Activated CD8-positive, alpha-beta T cell treated with anti-CD3 and anti-CD28 coated beads for 36 hours (primary cell): ENCODE data around the gene ASTN2. TPM values are rescaled to one million over a fixed set of nuclear protein-coding genes. Genes with fewer than 3 reads are reported as not detected.

Experiments
- ATAC-seq: fragments of 200-7000 bp; cut with Tn5 transposase; one replicate; pipeline ENCODE4 v1.10.0; 2021; ENCODE audit warnings: mild to moderate bottlenecking, moderate library complexity
- CTCF ChIA-PET: fragments of 350-600 bp; sonication (Branson Sonifier 250); formaldehyde crosslinking; loops from one replicate; lab custom pipeline; 2021; ENCODE audit warnings: antibody characterized with exemption; lab: Charles Lee
- POLR2A ChIA-PET: fragments of 350-600 bp; sonication (Branson Sonifier 250); formaldehyde crosslinking; loops from one replicate; lab custom pipeline; 2021; ENCODE audit warnings: antibody characterized with exemption; lab: Charles Lee
- DNase-seq: peaks from one replicate; pipeline ENCODE4 v3.0.0-alpha.2; 2020
- H3K27ac Mint-ChIP-seq: one replicate; pipeline ENCODE4 v1.8.0; 2021; ENCODE audit warnings: mild to moderate bottlenecking, mixed read lengths
- H3K27me3 Mint-ChIP-seq: one replicate; pipeline ENCODE4 v1.8.0; 2021; ENCODE audit warnings: mixed read lengths
- H3K36me3 Mint-ChIP-seq: one replicate; pipeline ENCODE4 v1.8.0; 2021; ENCODE audit warnings: low read depth, mixed read lengths
- H3K4me1 Mint-ChIP-seq: one replicate; pipeline ENCODE4 v1.8.0; 2021; ENCODE audit warnings: low read depth, mixed read lengths
- H3K4me3 Mint-ChIP-seq: one replicate; pipeline ENCODE4 v1.8.0; 2021; ENCODE audit warnings: mild to moderate bottlenecking, moderate library complexity, mixed read lengths
- H3K9me3 Mint-ChIP-seq: one replicate; pipeline ENCODE4 v1.8.0; 2021; ENCODE audit warnings: mixed read lengths
- CTCF ChIP-seq: fragments of 200-600 bp; IDR thresholded peaks from one replicate; pipeline ENCODE4 v1.8.0; 2022; ENCODE audit warnings: antibody characterized with exemption, mild to moderate bottlenecking
- intact Hi-C: fragments of 100-400 bp; cut with micrococcal nuclease; formaldehyde crosslinking; loops from one replicate; pipeline ENCODE4 v1.10.0; 2022
- total RNA-seq, 2 experiments: library from RNA; stranded (reverse); gene quantifications; one replicate each; pipeline ENCODE4 v1.2.3, GENCODE V29; 2021

ASTN2 gene
- total RNA-seq, 2 experiments from 2014 or later: 5.2 to 5.7 TPM

- Mint-ChIP-seq H3K36me3 (peaks cover 19% of the 10 kb centered on the region), H3K27me3 (no peaks in the 10 kb centered on the region), H3K4me1 (peaks cover 8% of the 10 kb centered on the region), H3K27ac (no peak overlapping the region), H3K4me3 (no peak overlapping the region), H3K9me3 (no peaks in the 10 kb centered on the region)
- DNase-seq (no peak), ATAC-seq (no peak)
- CTCF ChIA-PET: no interaction called here
- intact Hi-C loops: no loop called here
- no peak for TF ChIP-seq CTCF
- POLR2A ChIA-PET: no interaction called here
Observed at GRCh38 chr9:116706310-116707290, 708.3 kb downstream of the ASTN2 start.

- ChIA-PET POLR2A (no interaction called here), CTCF (no interaction called here)
- no peak overlapping the region for H3K4me3 Mint-ChIP-seq
- intact Hi-C loops: no loop called here
- DNase-seq (no peak), ATAC-seq (no peak)
- H3K27me3 Mint-ChIP-seq: no peaks in the 10 kb centered on the region
- H3K4me1 Mint-ChIP-seq: peaks cover 19% of the 10 kb centered on the region
- no peak for TF ChIP-seq CTCF
- H3K27ac Mint-ChIP-seq: no peak overlapping the region
- peaks cover 3% of the 10 kb centered on the region for H3K9me3 Mint-ChIP-seq
- H3K36me3 Mint-ChIP-seq: peaks cover 29% of the 10 kb centered on the region
Observed at GRCh38 chr9:116705531-116705930, 709.3 kb downstream of the ASTN2 start.

DNA sequence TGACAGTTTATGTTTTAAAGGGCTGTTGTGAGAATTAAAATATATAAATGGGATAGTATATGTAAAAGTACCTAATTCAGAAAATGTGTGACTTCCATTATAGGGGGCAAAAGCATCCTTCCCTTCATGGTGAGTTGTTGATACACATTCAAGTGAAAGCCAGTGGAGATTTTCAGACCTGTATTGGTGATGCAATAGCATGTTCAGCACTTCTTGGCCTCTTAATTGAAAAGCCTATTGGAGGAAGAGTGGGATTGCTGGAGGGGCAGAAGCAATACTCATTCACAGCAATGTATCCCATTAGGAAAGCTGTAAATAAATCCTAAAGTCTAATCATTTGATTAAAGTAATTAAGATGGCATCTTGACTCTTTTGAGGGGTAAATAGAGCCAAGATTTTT is 710.4 kb downstream of the ASTN2 start:
- Mint-ChIP-seq H3K27ac (no peak overlapping the region), H3K9me3 (peaks cover 10% of the 10 kb centered on the region), H3K36me3 (peaks cover 40% of the 10 kb centered on the region), H3K4me1 (peaks cover 26% of the 10 kb centered on the region), H3K27me3 (no peaks in the 10 kb centered on the region), H3K4me3 (no peak overlapping the region)
- no peak for TF ChIP-seq CTCF
- no peak for DNase-seq
- ChIA-PET POLR2A (no interaction called here), CTCF (no interaction called here)
- intact Hi-C loops: no loop called here
- ATAC-seq: no peak

GRCh38 chr9:116703634-116704033 is 711.2 kb downstream of the ASTN2 start:
- Mint-ChIP-seq H3K9me3 (peaks cover 10% of the 10 kb centered on the region), H3K4me1 (peaks cover 26% of the 10 kb centered on the region), H3K27me3 (no peaks in the 10 kb centered on the region), H3K27ac (no peak overlapping the region), H3K36me3 (peaks cover 48% of the 10 kb centered on the region), H3K4me3 (no peak overlapping the region)
- ATAC-seq (no peak), DNase-seq (no peak)
- no peak for TF ChIP-seq CTCF
- intact Hi-C loops: no loop called here
- ChIA-PET POLR2A (no interaction called here), CTCF (no interaction called here)
